NAMALWA (cell line): Measurements from ENCODE around the gene EGFLAM.
A peak's percentile ranks its signal among the peaks of the same experiment; 100 is the strongest.
"Not testable (repeated sequence)": the region's sequence is repeated elsewhere in the genome, so short reads cannot be mapped to it uniquely, and the experiment has no call there.

Experiments used
- DNase-seq: peaks from one replicate; pipeline ENCODE4 v3.0.0-alpha.2; 2015; ENCODE audit warnings: low spot score

EGFLAM gene

DNA sequence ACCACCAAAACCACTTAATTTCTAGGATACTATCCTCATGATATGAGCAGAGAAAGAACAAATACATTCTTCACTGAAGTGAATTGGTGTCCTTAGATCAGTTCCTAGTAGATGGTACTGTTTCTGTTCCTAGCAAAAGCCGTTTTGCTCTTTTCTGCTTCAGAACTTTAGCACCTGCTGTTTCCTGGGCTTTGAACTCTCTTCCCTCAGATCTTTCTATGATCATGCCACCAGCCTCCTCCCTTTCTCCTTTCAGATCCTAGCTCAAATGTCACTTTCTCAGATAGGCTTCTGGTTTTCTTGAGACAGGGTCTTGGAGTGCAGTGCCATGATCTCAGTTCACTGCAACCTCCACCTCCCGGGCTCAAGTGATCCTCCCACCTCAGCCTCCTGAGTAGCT, 118.0 kb downstream of the EGFLAM start:
- no peak for DNase-seq

DNA sequence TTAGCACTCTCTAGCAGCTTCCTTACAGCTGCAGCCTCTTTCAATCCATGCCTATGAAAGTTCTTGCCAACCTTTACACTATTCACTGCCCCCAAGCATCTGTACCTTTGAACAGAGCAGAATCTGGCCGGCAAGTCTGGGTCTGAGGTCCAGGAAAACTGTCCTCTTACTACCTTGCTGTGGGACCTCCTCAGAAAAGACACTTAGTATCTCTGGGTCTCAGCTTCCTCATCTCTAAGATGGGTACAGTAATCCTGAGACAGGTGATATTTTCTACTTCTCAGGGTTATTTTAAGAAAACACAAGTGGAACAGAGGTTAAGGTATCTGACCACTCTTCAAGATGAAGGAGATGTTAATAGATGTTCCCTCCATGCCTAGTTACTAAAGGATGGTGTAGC, 120.2 kb downstream of the EGFLAM start:
- DNase-seq: no peak

DNA sequence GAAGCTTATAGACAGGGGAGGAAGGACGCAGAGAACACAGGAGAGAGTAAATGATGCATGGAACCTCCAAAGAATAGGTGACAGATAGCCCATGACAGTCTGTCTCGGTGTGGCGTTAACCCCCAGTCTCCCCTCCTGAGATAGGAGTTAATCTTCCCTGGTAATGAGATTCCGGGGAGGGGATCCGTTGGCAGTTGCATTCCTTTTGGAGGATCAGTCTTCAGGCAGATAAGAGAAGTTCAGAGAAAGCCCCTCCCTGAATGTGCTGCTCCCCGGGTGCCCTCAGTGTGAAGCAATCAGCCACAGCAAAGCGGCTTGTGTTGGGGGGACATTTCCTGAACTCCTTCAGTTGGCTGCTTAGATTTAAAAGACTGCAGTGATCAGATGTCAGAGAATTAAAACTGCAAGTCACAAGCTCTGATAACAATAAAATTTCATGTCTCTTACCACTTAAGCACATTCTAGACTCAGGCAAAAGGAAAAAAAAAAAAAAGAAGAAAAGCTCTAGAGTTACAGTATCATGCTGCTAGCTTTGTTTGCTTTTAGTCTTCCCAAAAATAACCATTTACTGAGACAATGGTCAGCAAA, 121.1 kb downstream of the EGFLAM start:
- no peak for DNase-seq

DNA sequence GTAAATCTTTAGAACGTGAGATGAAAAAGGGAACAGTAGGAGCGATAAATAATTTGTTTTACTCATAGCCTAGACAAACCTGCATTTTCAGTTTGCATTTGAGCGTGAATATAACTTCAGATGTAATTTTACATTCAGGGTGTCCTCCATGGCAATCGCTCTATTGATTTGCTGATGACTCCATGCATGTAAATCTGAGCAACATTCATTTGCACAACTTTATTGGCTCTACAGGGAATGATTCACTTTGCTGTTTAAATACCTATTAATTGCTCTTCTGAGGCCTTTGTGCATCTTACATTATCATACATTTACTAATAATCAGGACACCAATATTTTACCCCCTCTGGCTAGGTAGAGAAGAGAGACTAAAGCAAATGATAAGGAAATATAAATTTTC, 122.2 kb downstream of the EGFLAM start:
- DNase-seq: no peak

DNA sequence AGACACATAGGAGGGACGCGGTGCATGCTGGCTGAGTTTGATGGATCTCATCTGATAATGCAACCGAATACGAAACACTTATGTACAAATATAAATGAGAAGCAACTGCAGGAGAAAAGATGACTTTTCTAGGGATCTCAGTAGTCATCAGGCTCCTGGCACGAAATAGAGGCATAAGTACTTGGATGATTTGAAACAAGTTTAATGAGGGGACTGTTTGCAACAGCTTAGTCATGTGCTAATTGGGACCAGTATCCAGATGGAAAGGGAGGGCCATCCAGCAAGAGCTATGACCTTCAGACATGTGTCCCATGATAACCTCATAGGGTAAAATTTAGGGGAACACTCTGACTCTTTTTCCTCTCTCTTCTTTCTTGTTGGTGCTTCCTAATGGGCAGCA, 123.0 kb downstream of the EGFLAM start:
- DNase-seq: no peak

DNA sequence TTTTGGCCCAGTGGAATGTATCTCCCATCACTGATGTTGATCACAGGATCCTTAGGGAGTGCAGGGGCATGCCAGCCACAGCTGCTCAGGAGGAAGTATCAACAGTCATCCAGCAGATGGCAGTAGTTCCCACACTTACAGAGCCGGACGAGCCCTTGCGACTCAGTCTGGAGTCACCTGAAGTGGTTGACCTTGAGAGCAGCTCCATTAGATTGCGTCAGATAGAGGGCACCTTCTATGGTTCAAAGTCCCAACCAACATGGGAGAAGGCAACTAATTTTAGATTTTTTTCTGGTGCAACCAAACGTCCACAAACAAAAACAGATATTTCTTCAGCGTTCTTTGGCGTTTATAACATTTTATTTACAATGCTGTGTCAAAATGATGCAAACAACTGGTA, 124.5 kb downstream of the EGFLAM start:
- DNase-seq: peak; percentile 79

DNA sequence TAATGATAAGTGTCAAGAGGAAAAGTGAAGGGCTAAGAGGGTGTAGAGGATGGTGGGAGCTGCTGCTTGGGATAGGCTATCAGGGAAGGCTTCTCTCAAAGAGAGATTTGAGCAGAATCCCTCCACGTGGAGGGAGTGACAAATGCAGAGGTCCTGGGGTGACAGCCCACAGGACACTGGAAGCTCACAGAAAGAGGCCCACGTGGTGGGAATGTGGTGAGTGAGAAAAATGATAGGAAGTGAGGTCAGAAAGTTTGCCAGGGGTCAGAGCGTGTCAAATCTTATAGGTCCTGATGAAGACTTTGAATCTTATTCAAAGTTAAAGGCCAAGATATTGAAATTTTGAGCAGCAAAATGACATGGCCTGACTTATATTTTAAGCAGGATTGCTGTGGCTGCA, 125.3 kb downstream of the EGFLAM start:
- no peak for DNase-seq

DNA sequence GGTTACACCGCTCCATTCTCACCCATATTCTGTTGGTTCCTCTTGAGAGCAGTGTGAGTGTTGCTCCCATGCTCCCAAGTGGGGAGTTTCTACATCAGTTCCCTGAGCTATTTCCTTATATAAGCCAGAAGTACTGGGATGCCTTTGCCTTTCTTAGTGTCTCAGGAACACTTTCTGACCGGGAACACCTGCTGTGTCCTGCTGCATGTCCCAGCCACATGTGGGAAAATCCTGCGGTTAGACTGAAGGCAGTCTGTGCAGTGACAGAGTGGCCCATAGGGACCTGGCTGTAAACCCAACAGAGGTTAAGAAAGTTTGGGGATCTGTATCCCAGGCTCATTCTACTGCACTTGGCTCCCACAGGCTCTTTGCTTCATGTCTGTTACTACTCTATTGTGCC, 126.0 kb downstream of the EGFLAM start:
- DNase-seq: no peak

DNA sequence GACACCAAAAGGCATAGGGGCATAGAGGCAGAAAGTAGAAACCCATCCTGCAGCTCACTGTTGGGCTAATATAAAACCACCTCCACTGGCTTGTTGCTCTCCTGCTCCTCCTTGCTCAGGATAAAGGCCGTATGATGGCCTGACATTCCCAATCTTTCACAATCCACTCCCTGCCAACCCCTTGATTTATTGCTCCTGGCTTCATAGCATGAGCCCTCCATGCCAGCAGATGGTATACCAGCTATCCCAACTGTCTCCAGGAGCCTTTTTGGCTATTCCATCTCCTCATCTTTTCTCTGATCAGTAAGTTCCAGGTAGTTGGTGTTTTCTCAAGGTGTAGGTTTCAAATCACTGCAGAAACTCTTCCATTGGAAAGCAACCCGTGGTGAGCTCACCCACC, 128.8 kb downstream of the EGFLAM start:
- no peak for DNase-seq

DNA sequence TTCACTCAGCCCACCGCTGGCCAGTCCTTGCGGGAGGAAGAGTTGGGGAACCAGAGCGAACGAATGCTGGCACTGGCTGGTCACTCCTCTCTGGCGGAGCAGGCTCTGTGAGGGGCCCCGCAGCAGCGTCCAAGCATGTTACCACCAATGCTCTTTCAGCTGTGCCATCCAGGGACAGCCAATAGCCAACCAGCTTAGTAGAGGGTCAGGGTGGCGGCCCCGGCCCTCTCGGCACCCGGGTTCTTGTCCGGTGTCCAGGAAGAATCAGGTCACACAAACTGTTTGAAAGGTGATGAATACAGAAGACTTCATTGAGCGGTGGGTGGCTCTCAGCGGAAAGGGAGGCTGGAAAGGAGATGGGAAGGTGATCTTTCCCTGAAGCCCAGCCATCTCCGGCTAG, 135.3 kb downstream of the EGFLAM start:
- no peak for DNase-seq

DNA sequence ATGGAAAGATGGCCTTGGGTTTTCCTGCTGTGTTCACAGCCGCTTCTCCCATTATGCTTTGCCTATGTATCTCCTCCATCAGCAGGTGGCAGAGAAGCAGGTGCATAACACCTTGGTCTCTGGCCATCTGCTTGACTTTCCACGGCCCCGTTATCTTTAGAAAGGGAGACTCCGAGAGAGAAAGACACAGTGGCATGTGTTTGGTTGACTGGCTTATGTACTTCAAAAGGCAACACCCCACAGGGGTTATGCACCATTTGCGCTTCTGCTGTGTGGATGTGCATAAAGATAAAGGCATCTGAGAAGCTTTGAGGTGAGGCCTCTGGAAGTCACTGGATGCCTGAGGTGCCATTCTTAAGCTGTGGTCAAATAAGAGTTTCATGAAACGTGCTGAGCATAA, 138.4 kb downstream of the EGFLAM start:
- DNase-seq: no peak

DNA sequence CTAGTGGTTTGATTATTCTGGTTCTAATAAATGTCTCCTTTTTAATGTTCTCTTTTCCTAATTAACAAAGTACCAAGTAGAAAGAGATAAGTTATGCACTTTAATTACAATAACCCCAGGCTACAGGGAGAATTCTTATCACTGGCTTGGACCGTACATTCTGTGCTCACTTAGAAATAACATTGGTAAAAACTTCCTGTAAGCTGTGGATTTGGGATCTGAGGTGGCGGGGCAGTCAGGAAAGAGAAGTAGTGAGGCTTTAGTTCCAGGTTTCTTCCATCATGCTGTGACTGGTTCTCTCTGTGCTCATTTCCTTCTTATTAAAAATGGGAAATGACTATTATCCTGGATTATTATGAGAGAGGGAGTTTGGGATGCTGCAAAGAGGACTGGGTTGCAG, 142.0 kb downstream of the EGFLAM start:
- DNase-seq: no peak

DNA sequence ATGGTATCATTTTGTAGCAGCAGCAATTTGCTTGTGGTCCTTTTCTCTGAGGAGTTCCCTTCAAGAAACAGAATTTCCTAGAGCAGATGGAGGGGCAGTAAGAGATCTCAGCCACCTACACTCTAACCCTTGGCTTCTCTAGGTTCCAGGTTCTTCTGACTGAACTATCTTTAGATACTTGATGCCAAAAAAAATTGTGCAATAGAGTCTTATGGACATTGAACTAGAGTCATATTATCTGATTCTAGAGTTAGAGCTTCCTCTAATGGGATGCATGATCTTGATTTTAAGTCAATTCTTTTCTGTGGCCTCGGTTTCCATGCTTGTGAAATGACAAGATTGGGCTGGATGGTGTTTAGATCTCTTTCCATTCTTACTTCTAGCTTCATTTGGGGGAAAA, 142.8 kb downstream of the EGFLAM start:
- no peak for DNase-seq

DNA sequence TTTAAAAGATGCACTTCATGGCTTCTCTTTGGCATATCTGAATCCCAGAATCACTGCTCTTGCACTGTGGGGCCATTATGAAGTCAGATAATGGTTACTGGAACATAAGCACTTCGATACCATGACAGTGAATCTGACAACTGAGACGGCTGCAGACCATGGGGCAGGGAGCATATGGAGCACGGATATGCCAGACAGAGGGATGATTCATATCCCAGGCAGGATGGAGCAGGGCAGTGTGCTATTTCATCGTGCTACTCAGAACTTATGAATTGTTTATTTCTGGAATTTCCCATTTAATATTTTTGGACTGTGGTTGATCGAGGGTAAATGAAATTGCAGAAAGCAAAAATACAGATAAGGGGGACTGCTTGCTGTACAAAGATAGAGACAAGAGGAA, 145.0 kb downstream of the EGFLAM start:
- DNase-seq: no peak

DNA sequence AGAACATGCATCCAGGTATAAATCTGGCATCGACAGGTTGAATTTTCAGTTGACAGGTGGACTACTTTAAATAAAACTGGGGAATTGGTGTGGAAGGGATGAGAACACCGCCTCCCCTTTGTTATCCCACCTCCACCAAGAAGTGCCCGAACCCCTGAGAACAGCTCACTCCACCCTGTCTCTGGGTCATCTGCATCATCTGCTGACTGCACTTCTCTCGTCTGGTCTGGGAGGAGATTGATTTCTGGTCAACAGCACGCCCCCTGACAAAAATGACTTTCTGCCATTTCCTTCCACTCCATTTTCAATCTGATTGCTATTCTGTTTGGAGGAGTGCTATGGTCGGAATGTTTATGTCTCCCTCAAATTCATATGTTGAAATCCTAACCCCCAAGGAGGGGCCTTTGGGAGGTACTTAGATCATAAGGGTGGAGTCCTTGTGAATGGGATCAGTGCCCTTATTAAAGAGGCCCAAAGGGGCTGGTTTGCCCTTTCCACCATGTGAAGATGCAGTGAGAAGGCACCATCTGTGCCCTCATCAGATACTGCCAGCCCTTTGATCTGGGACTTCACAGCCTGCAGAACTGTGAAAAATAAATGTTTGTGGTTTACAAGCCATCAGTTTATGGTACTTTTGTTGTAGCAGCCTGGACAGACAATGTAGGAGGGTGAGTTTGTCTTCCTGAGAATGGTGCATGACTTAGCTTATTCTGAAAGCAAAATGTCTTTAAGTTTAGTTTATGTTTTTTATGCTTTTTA, 145.7 kb downstream of the EGFLAM start:
- no peak for DNase-seq

DNA sequence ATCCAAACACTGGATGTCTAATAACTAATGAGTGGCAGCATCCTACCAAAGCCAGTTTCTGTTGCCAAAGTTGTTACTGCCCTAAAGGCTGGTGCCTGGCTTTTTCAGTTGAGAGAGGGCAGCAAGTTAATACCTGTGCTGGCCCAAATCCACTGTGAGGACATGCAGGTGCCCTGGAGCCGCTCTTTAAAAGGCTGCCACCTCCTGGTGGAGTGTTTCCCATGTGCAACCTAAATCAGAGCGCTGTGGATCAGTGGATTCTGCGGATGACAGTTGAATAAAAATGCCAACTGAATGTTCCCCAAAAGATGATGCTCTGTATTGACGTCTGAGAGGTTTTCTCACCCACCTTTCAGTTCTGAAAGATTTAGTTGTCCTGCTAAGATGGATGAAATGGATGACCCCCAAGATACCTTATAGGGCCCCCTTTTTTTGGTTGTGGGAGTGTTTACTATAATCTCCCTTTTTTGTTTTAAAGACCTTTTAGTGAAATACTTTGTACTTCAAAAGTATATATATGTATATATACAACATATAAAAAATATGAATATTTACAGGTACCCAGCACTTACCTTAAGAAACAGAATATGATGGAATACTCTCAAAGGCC, 146.4 kb downstream of the EGFLAM start:
- DNase-seq: peak; percentile 7

DNA sequence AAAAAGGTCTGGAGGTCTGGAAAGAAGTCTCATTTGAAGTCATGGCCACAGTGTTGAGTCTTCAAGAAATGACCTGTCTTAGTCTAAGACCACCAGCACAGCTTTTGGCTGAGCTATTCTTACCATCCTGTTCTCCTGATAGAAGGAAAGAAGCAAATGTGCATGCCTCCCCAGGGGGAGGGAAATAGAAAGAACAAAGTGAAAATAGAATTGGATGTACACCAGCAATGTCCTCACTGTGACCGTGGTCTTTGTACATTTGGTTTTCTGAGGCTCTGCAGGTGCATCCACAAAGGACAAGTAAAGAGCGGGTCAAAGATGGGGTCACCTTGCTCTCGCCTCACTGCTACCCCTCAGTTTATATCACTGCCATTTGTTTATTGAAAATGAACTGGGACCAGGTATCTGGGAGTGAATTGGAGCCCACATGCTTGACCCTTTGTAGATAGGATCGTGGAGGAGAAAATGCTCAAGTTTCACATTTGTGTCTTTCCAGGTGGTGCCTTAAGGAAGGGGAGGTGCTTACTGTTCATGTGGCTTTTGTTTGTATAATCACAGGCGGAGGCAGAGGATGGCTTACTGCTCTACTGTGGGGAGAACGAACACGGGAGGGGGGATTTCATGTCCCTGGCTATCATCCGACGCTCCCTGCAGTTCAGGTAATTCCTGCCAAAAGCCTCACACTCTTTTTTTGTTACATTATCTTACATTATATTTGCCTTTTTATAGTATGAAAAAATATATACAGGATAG, 150.3 kb downstream of the EGFLAM start:
- no peak for DNase-seq

DNA sequence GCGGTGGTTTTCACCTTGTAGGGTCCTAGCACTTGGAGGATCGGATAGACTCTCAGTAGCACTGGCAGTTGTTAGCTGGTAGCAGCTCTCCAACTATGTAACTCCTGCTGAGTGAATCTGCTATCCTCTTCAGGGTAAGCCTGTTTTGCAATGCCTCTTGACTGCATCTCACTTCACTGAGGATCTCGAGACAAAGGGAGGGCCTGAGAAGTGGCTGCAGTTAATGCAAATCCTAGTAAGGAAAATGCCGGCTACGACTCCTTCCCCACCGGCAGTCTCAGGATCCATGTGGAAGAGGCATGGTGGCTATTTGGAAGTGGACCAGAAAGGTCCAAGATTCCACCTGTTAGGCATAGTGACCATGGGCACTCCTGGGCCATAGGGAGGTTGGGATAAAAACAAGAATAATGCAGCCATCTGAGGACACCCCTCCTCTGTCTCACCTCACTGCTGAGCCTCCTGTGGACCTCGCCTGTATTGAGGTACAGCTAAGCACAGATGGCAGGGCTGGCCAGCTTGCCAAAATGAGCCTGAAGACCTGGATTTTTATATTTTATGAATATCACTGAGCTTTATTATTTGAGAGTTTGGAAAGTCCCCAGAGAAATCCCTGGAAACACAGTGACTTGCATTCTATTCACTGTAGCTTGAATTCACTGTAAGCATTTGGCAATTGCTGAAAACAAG, 152.1 kb downstream of the EGFLAM start:
- DNase-seq: no peak

DNA sequence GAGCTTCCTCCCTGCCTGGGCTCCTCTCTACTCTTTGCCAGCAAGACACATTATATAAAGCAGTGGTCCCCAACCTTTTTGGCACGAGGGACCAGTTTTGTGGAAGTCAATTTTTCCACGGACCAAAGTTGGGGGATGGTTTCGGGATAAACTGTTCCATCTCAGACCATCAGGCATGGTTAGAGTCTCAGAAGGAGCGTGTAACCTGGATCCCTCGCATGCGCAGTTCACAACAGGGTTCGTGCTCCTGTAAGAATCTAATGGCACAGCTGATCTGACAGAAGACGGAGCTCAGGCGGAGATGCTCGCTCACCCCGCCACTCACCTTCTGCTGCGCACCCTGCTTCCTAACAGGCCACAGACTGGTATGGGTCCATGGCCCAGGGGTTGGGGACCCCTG, 155.3 kb downstream of the EGFLAM start:
- DNase-seq: no peak

DNA sequence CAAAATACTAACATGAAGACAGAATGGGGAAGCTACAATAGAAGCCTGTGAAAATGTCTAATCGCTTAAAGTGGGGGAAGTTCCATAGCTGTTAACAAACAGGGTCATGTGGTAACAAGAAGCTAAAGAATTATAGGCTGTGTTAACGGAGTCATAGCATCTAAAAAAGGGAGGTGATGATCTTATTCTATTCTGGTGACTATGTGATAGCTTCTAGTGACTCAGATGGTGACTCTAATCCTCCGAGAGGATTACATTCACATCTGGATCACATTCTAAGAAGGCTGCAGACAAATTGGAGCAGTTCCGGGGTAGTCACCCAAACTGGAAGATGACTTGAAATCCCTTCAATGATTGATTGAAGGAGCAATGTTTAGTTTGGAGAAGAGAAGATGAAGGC, 156.0 kb downstream of the EGFLAM start:
- no peak for DNase-seq

DNA sequence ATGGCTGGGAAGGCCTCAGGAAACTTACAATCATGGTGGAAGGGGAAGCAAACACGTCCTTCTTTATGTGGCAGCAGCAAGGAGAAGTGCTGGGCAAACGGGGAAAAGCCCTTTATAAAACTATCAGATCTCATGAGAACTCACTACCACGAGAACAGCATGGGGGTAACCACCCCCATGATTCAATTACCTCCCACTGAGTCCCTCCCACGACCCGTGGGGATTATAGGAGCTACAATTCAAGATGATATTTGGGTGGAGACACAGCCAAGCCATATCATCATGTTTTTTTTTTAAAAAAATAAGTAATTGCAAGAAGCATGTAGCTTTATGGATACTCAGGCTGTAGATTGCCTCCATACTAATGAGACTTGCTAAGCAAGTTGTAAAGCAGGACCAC, 157.4 kb downstream of the EGFLAM start:
- not testable (repeated sequence) for DNase-seq

DNA sequence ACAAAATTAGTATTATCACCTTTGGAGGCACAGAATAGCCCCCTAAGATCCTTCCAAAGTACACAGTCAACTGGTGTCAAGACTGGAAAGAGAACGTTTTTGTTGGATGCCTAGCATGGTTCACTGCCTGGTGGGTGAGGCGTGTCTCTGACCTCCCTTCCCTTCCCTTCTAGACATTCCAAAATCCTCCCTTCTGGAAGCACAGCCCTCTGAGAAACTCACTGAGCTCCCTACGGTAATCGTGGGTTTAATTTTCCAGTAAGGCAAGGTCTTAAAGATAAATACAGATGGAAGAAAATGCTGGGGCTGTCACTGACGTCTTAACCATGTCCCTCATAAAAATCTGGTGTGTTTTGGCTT, 159.3 kb downstream of the EGFLAM start:
- no peak for DNase-seq

DNA sequence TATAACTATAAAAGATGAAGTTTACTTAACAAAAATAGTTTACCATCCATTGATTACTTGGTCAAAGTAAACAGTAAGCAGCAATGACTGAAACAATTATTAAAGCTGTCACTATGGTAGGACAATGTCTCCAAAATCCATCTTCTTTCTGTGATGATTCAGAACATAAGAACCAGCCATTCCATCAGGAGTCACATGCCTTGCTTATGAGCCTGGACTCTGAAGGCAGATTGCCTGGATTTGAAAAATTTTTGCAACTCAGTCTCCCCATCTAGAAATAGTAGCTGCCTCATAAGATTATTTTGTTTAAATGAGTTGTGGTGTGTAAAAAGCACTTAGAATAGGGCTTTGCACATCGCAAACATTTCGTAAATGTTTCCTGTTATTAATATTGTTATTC, 161.9 kb downstream of the EGFLAM start:
- no peak for DNase-seq
